Cardiac muscle cell (in vitro differentiated cells and primary cell): ENCODE results near the gene PTPRD. TPM values are rescaled to one million over a fixed set of nuclear protein-coding genes. Genes with fewer than 3 reads are reported as not detected.

Source experiments
- DNase-seq, 2 donors: peaks; one replicate each; pipeline versions ENCODE4 v3.0.0 to v3.0.0-alpha.2; 2010 to 2017; ENCODE audit warnings: low read depth in 1 of 2, low spot score in 1 of 2
- H3K27ac ChIP-seq: fragments of 200-600 bp; sonication (generic); 2 replicates; pipeline ENCODE4 v1.5.1; 2016
- H3K27me3 ChIP-seq: fragments of 200-600 bp; sonication (generic); 2 replicates; pipeline ENCODE4 v1.6.0; 2016; ENCODE audit warnings: control low read depth
- H3K36me3 ChIP-seq: fragments of 200-600 bp; sonication (generic); 2 replicates; pipeline ENCODE4 v1.5.1; 2016; ENCODE audit warnings: control low read depth
- H3K4me1 ChIP-seq: fragments of 200-600 bp; sonication (generic); 2 replicates; pipeline ENCODE4 v1.8.1; 2017; ENCODE audit warnings: low read depth, mild to moderate bottlenecking, mixed run types
- H3K4me3 ChIP-seq: fragments of 200-600 bp; sonication (generic); 2 replicates; pipeline ENCODE4 v1.5.1; 2016; ENCODE audit warnings: mild to moderate bottlenecking
- H3K9me3 ChIP-seq: fragments of 200-600 bp; sonication (generic); 2 replicates; pipeline ENCODE4 v1.5.1; 2017; ENCODE audit warnings: low read depth, mild to moderate bottlenecking, control low read depth
- polyA plus RNA-seq: library from polyadenylated mRNA; unstranded; fragments of >200 nt; fragmentation: Nextera tagmentation; extraction: Ambion mirVana; gene quantifications from 2 replicates; pipeline ENCODE4 v1.2.1, GENCODE V29; 2016
- total RNA-seq: library from RNA; depleted of rRNA; stranded (reverse); fragments of >200 nt; gene quantifications from 2 replicates; pipeline ENCODE4 v1.2.3, GENCODE V29; 2016
- TF ChIP-seq, protein P1 (sequence below): IDR thresholded peaks from 2 replicates; pipeline ENCODE4 v1.5.1; 2012; ENCODE audit warnings: low read depth, mild to moderate bottlenecking, low read length

Gene PTPRD
- total and polyA plus RNA-seq, 2 experiments from 2014 or later, result 37.0 to 287 TPM

DNA sequence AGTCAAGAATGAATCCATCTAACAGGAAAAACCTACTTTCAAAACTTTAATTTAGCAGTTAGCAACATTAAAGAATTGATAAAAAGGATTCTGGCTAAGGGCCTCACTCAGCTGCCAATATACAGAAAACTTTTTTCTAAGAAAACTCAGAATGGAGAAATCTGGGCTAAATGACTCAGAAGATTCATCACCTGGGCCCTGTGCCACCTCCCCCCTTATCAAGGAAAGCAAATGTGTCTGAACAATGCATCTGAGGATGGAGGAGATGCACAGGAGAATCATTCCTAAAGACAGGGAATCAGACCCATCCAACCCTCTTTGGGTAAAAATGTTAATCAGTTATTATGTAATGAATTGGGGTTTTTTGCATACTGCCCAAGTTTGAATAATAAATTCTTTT, 2221.2 kb downstream of the PTPRD start:
- Histone ChIP-seq H3K36me3 (no peaks in the 10 kb centered on the region), H3K4me1 (peaks cover 21% of the 10 kb centered on the region), H3K9me3 (no peaks in the 10 kb centered on the region), H3K27me3 (no peaks in the 10 kb centered on the region), H3K27ac (no peak overlapping the region), H3K4me3 (no peak overlapping the region)
- DNase-seq, result no peak
- TF ChIP-seq, protein P1, sequence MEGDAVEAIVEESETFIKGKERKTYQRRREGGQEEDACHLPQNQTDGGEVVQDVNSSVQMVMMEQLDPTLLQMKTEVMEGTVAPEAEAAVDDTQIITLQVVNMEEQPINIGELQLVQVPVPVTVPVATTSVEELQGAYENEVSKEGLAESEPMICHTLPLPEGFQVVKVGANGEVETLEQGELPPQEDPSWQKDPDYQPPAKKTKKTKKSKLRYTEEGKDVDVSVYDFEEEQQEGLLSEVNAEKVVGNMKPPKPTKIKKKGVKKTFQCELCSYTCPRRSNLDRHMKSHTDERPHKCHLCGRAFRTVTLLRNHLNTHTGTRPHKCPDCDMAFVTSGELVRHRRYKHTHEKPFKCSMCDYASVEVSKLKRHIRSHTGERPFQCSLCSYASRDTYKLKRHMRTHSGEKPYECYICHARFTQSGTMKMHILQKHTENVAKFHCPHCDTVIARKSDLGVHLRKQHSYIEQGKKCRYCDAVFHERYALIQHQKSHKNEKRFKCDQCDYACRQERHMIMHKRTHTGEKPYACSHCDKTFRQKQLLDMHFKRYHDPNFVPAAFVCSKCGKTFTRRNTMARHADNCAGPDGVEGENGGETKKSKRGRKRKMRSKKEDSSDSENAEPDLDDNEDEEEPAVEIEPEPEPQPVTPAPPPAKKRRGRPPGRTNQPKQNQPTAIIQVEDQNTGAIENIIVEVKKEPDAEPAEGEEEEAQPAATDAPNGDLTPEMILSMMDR, result no peak

DNA sequence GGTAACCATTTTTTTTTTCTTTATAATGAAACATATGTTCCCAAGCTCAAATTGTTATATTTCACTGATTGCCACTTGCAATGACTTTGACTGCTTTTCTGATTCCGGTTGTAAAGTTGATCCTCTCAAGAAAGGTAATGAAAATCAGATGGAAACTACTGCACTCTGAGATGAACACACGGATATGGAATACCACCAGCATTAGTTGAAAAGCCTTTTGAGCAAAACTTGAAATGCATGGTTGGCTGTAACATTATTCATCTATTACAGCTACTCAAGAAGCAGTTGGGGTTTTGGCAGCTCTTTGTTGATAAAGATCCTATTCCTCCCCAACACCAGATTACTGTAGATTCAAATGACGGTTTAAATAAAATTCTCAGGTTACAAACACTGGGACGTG, 2221.7 kb downstream of the PTPRD start:
- TF ChIP-seq, protein P1, result no peak
- no peak for DNase-seq
- Histone ChIP-seq H3K36me3 (no peaks in the 10 kb centered on the region), H3K9me3 (no peaks in the 10 kb centered on the region), H3K27ac (no peak overlapping the region), H3K4me3 (no peak overlapping the region), H3K27me3 (no peaks in the 10 kb centered on the region), H3K4me1 (peaks cover 17% of the 10 kb centered on the region)

- no peaks in the 10 kb centered on the region for H3K36me3 ChIP-seq
- no peak overlapping the region for H3K27ac ChIP-seq
- H3K4me3 ChIP-seq, result no peak overlapping the region
- TF ChIP-seq, protein P1, result no peak
- no peak for DNase-seq
- H3K27me3 ChIP-seq, result no peaks in the 10 kb centered on the region
- H3K4me1 ChIP-seq, result peaks cover 16% of the 10 kb centered on the region
- no peaks in the 10 kb centered on the region for H3K9me3 ChIP-seq
Observed at GRCh38 chr9:8390571-8390970, 2222.2 kb downstream of the PTPRD start.

- DNase-seq, result no peak
- no peaks in the 10 kb centered on the region for H3K27me3 ChIP-seq
- no peak overlapping the region for H3K4me3 ChIP-seq
- TF ChIP-seq, protein P1, result no peak
- H3K4me1 ChIP-seq, result peaks cover 11% of the 10 kb centered on the region
- no peak overlapping the region for H3K27ac ChIP-seq
- H3K36me3 ChIP-seq, result no peaks in the 10 kb centered on the region
- H3K9me3 ChIP-seq, result no peaks in the 10 kb centered on the region
Observed at GRCh38 chr9:8389531-8389930, 2223.3 kb downstream of the PTPRD start.

- Histone ChIP-seq H3K27ac (no peak overlapping the region), H3K4me1 (peaks cover 8% of the 10 kb centered on the region), H3K4me3 (no peak overlapping the region), H3K36me3 (no peaks in the 10 kb centered on the region), H3K9me3 (no peaks in the 10 kb centered on the region), H3K27me3 (no peaks in the 10 kb centered on the region)
- TF ChIP-seq, protein P1, result no peak
- no peak for DNase-seq
Observed at GRCh38 chr9:8388132-8388531, 2224.7 kb downstream of the PTPRD start.

GRCh38 chr9:8384091-8384490, 2228.7 kb downstream of the PTPRD start:
- TF ChIP-seq, protein P1, result no peak
- H3K9me3 ChIP-seq, result no peaks in the 10 kb centered on the region
- H3K27me3 ChIP-seq, result no peaks in the 10 kb centered on the region
- DNase-seq, result no peak
- peaks cover 8% of the 10 kb centered on the region for H3K4me1 ChIP-seq
- H3K27ac ChIP-seq, result no peak overlapping the region
- no peaks in the 10 kb centered on the region for H3K36me3 ChIP-seq
- no peak overlapping the region for H3K4me3 ChIP-seq
